Globus pallidus (tissue), 1 donor: Measurements from ENCODE around the gene HPS1.
A peak's percentile ranks its signal among the peaks of the same experiment; 100 is the strongest.

Experiments used
- DNase-seq: peaks from one replicate; pipeline ENCODE4 v3.0.0-alpha.2; 2015; ENCODE audit warnings: low spot score

HPS1 gene

GRCh38 chr10:98463976-98464754, 17.4 kb upstream of the HPS1 start:
- DNase-seq: no peak

- no peak for DNase-seq
Measured at GRCh38 chr10:98463016-98463415, 16.3 kb upstream of the HPS1 start.

GRCh38 chr10:98461500-98461842, 14.7 kb upstream of the HPS1 start:
- DNase-seq: no peak

- DNase-seq: no peak
Measured at GRCh38 chr10:98460837-98461499, 14.2 kb upstream of the HPS1 start.

GRCh38 chr10:98458809-98459784, 12.4 kb upstream of the HPS1 start:
- no peak for DNase-seq

- DNase-seq: no peak
Measured at GRCh38 chr10:98457721-98458120, 11.0 kb upstream of the HPS1 start.

GRCh38 chr10:98456686-98457482, 10.1 kb upstream of the HPS1 start:
- DNase-seq: peak; percentile 25

- DNase-seq: peak; percentile 31
Measured at GRCh38 chr10:98456043-98456570, 9.4 kb upstream of the HPS1 start.

- no peak for DNase-seq
Measured at GRCh38 chr10:98453729-98454128, 7.0 kb upstream of the HPS1 start.

- no peak for DNase-seq
Measured at GRCh38 chr10:98450618-98451017, 3.9 kb upstream of the HPS1 start.

- no peak for DNase-seq
Measured at GRCh38 chr10:98449287-98449686, 2.6 kb upstream of the HPS1 start.

GRCh38 chr10:98446151-98446660, 529 bp downstream of the HPS1 start:
- peak; percentile 29 for DNase-seq

GRCh38 chr10:98445200-98445812, 1.4 kb downstream of the HPS1 start:
- DNase-seq: no peak

- DNase-seq: peak; percentile 48
Measured at GRCh38 chr10:98444314-98445006, 2.3 kb downstream of the HPS1 start.

- DNase-seq: no peak
Measured at GRCh38 chr10:98438715-98439114, 8.0 kb downstream of the HPS1 start.

GRCh38 chr10:98436704-98437103, 10.0 kb downstream of the HPS1 start:
- DNase-seq: peak; percentile 47

- no peak for DNase-seq
Measured at GRCh38 chr10:98435178-98435577, 11.6 kb downstream of the HPS1 start.

GRCh38 chr10:98433881-98434732, 12.6 kb downstream of the HPS1 start:
- no peak for DNase-seq

- DNase-seq: no peak
Measured at GRCh38 chr10:98433371-98433770, 13.4 kb downstream of the HPS1 start.
